ENCODE data around the gene TBC1D19.
"Not testable (repeated sequence)": the region's sequence is repeated elsewhere in the genome, so short reads cannot be mapped to it uniquely, and the experiment has no call there.

Gene TBC1D19

GRCh38 chr4:26583865-26584652, at the start of gene TBC1D19:
TSS of gene TBC1D19 (plus strand) at chr4:26584084. CDS start at chr4:26584194, 110 bp downstream.
- DNase-seq (ENCODE audit: low read depth), result peak; percentile 78

- DNase-seq (ENCODE audit: low read depth), result no peak
Measured at GRCh38 chr4:26542991-26543390, 40.9 kb upstream of the TBC1D19 start.

- no peak for DNase-seq (ENCODE audit: low read depth)
Measured at GRCh38 chr4:26544421-26544820, 39.5 kb upstream of the TBC1D19 start.

GRCh38 chr4:26548379-26548778, 35.5 kb upstream of the TBC1D19 start:
- DNase-seq (ENCODE audit: low read depth), result not testable (repeated sequence)

GRCh38 chr4:26557164-26557563, 26.7 kb upstream of the TBC1D19 start:
- no peak for DNase-seq (ENCODE audit: low read depth)

- DNase-seq (ENCODE audit: low read depth), result no peak
Measured at GRCh38 chr4:26558166-26558895, 25.6 kb upstream of the TBC1D19 start.

GRCh38 chr4:26566133-26566532, 17.8 kb upstream of the TBC1D19 start:
- DNase-seq (ENCODE audit: low read depth), result no peak

- no peak for DNase-seq (ENCODE audit: low read depth)
Measured at GRCh38 chr4:26568446-26568994, 15.4 kb upstream of the TBC1D19 start.

GRCh38 chr4:26570596-26570995, 13.3 kb upstream of the TBC1D19 start:
- no peak for DNase-seq (ENCODE audit: low read depth)

GRCh38 chr4:26573389-26573794, 10.5 kb upstream of the TBC1D19 start:
- no peak for DNase-seq (ENCODE audit: low read depth)

GRCh38 chr4:26574563-26574962, 9.3 kb upstream of the TBC1D19 start:
- DNase-seq (ENCODE audit: low read depth), result no peak

GRCh38 chr4:26576231-26576739, 7.6 kb upstream of the TBC1D19 start:
- no peak for DNase-seq (ENCODE audit: low read depth)

GRCh38 chr4:26577066-26577465, 6.8 kb upstream of the TBC1D19 start:
- DNase-seq (ENCODE audit: low read depth), result no peak

- DNase-seq (ENCODE audit: low read depth), result no peak
Measured at GRCh38 chr4:26579169-26579568, 4.7 kb upstream of the TBC1D19 start.

- DNase-seq (ENCODE audit: low read depth), result not testable (repeated sequence)
Measured at GRCh38 chr4:26581341-26581740, 2.5 kb upstream of the TBC1D19 start.

GRCh38 chr4:26583538-26583864, 383 bp upstream of the TBC1D19 start:
- DNase-seq (ENCODE audit: low read depth), result no peak

- DNase-seq (ENCODE audit: low read depth), result no peak
Measured at GRCh38 chr4:26584725-26585124, 841 bp downstream of the TBC1D19 start.

GRCh38 chr4:26589705-26590104, 5.8 kb downstream of the TBC1D19 start:
- DNase-seq (ENCODE audit: low read depth), result no peak

GRCh38 chr4:26590639-26591038, 6.8 kb downstream of the TBC1D19 start:
- no peak for DNase-seq (ENCODE audit: low read depth)

GRCh38 chr4:26593557-26593956, 9.7 kb downstream of the TBC1D19 start:
- DNase-seq (ENCODE audit: low read depth), result not testable (repeated sequence)

GRCh38 chr4:26594371-26594770, 10.5 kb downstream of the TBC1D19 start:
- no peak for DNase-seq (ENCODE audit: low read depth)

GRCh38 chr4:26594778-26595177, 10.9 kb downstream of the TBC1D19 start:
- no peak for DNase-seq (ENCODE audit: low read depth)

- no peak for DNase-seq (ENCODE audit: low read depth)
Measured at GRCh38 chr4:26596843-26597242, 13.0 kb downstream of the TBC1D19 start.

Data from stimulated activated CD8-positive, alpha-beta memory T cell treated with anti-CD3 and anti-CD28 coated beads, Interleukin-12 subunit alpha, Interleukin-12 subunit beta, amount 100 ng/mL, for 1 hour (primary cell).